Measurements from ENCODE around the gene CCDC88B.

The CCDC88B gene

DNA sequence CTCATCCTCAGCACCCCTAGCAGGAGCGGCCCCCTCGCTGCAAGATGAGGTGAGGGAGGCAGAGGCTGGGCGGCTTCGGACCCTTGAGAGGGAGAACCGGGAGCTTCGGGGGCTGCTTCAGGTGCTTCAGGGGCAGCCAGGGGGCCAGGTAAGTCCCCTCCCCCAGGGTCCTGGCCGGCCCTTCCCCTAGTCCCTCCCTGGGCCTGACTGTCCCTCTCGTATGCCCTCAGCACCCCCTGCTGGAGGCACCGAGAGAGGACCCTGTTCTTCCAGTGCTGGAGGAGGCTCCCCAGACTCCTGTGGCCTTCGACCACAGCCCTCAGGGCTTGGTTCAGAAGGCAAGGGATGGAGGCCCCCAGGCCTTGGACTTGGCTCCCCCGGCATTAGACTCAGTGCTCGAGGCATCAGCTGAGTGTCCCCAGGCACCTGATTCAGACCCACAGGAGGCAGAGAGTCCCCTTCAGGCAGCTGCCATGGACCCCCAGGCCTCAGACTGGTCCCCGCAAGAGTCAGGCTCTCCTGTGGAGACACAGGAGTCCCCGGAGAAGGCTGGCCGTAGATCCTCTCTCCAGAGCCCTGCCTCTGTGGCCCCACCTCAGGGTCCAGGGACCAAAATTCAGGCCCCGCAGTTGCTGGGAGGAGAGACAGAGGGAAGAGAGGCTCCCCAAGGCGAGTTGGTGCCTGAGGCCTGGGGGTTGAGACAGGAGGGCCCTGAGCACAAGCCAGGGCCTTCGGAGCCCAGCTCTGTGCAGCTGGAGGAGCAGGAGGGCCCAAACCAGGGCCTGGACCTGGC lies 4.0 kb downstream of the CCDC88B start:
- DNase-seq (ENCODE audit: low read depth) = no peak

- DNase-seq (ENCODE audit: low read depth) = no peak
These were observed 4.8 kb downstream of the CCDC88B start for GRCh38 chr11:64344787-64345186.

DNA sequence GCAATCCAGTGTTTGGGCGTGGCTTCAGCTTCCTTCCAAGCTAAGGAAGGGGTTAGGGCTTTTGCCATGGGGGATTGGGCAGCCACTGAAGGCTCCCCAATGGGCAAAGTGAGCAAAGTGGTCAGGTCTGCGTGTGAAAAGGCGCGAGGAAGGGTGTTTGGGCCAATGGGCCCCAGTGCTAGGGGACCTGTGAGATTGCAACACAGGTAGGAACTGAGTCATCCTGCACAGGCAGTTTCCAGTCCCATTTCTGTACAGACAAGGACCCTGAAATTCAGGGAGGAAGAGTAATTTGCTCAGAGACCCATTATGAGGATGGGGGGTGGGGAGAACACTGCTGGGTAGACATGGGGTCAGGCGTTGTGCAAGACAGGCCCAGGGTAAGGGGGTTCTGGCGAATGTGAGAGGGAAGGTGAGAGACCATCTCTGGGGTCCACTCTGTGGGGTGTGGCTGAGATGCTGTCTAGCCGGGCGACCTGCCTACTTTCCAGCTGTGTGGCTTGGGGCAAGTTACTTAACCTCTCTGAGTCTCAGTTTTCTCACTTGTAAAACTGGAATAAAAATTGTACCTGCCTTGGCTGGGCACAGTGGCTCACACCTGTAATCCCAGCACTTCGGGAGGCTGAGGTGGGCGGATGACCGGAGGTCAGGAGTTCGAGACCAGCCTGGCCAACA lies 7.3 kb downstream of the CCDC88B start:
- DNase-seq (ENCODE audit: low read depth) = peak; percentile 32

GRCh38 chr11:64348383-64349024 lies 8.5 kb downstream of the CCDC88B start:
- DNase-seq (ENCODE audit: low read depth) = no peak

DNA sequence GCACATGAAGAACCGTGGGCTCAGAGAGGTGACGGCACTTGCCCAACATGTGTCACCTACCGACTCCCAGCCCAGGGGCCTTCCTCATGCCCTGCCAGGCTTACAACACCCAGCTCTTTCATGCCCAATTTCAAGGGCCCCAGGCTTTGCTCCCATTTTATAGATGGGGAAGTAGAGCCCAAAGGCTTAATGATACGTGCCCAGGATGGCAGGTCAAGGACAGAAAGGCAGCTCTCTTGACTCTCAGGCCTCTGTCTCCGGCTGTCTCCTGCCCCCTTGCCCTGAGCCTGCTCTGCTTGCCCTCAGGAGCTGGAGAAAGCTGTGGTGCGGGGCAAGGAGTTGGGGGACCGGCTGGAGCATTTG lies 9.0 kb downstream of the CCDC88B start:
- DNase-seq (ENCODE audit: low read depth) = no peak

DNA sequence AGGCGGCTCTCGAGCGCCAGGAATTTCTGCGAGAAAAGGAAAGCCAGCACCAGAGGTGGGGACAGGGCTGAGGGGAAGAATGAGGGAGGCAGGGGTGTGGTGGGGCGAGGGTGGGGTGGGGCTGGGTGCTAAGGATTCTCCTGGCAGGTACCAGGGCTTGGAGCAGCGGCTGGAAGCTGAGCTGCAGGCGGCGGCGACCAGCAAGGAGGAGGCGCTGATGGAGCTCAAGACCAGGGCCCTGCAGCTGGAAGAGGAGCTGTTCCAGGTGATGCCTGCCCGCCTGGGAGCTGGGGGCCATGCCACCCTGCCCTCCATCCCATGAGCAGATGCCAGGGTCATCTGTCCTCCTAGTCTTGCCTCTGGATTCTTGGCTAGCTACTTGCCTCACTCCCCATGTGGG lies 9.4 kb downstream of the CCDC88B start:
- DNase-seq (ENCODE audit: low read depth) = no peak

DNA sequence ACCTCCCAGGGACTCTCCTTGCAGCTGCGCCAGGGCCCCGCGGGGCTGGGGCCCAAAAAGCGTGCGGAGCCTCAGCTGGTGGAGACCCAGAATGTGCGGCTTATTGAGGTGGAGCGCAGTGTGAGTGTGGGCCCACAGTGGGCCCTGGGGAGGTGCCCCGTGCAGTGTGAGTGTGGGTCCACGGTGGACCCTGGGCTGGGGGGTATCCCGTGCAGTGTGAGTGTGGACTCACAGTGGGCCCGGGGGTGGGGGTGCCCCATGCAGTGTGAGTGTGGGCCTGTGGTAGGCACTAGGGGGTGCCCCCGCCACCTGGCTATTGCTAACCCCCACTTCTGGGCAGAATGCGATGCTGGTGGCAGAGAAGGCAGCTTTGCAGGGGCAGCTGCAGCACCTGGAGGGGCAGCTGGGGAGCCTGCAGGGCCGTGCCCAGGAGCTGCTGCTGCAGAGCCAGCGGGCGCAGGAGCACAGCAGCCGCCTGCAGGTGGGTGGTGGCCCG lies 11.2 kb downstream of the CCDC88B start:
- DNase-seq (ENCODE audit: low read depth) = no peak

- DNase-seq (ENCODE audit: low read depth) = no peak
These were observed 12.3 kb downstream of the CCDC88B start for GRCh38 chr11:64352099-64352994.

DNA sequence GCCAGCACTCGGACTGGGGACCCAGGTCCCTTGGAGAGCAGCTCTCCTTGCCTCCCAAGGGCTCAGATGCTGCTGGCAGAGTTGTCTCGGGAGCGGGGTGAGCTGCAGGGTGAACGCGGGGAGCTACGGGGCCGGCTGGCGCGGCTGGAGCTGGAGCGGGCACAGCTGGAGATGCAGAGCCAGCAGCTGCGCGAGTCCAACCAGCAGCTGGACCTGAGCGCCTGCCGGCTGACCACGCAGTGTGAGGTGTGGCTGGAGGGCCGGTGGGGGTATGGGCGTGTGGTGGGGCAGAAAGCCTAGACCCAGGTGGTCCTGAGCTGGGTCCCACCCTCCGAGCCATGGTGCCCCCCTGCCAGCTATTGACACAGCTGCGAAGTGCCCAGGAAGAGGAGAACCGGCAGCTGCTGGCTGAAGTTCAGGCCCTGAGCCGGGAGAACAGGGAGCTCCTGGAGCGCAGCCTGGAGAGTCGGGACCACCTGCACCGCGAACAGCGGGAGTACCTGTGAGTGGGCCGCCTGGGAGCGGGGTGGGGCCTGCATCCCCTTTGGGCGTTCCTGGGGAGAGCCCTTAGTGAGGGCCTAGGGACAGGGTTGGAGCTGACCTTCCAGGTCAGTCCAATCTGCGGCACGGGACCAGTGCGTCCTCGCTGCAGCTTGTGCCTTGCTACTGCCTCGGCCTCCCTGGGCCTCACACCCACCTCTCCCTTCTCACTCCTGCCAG lies 13.2 kb downstream of the CCDC88B start:
- no peak for DNase-seq (ENCODE audit: low read depth)

DNA sequence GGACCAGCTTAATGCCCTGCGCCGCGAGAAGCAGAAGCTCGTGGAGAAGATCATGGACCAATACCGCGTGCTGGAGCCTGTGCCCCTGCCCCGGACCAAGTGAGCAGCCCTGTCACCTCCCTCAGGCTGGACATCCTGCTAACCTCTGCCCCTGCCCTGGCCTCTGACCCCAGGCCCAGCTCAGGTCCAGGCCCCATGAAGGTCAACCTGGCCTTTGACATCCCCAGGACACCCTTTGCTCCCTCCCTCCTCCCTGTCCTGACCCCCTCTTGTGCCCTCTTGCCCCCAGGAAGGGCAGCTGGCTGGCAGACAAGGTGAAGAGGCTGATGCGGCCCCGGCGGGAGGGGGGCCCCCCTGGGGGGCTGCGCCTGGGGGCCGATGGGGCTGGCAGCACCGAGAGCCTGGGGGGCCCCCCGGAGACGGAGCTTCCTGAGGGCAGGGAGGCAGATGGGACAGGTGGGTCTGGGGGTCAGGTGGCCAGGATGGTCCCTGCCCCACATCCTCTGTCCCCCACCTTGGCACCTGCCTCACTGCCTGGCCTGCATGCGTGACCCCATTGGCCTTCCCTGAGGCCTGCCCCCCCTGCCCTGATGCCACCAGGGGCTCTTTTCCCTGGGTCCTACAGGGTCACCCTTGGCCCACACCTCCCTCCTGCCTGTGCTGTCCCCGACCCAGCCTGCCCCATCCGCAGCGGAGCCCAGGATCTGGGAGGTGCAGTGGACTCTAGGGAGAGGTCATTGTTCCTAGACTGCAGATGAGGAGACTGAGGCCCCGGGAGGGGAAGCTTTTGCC lies 13.9 kb downstream of the CCDC88B start:
- DNase-seq (ENCODE audit: low read depth) = no peak

GRCh38 chr11:64355078-64355940 lies 15.3 kb downstream of the CCDC88B start:
- DNase-seq (ENCODE audit: low read depth) = peak; percentile 67

DNA sequence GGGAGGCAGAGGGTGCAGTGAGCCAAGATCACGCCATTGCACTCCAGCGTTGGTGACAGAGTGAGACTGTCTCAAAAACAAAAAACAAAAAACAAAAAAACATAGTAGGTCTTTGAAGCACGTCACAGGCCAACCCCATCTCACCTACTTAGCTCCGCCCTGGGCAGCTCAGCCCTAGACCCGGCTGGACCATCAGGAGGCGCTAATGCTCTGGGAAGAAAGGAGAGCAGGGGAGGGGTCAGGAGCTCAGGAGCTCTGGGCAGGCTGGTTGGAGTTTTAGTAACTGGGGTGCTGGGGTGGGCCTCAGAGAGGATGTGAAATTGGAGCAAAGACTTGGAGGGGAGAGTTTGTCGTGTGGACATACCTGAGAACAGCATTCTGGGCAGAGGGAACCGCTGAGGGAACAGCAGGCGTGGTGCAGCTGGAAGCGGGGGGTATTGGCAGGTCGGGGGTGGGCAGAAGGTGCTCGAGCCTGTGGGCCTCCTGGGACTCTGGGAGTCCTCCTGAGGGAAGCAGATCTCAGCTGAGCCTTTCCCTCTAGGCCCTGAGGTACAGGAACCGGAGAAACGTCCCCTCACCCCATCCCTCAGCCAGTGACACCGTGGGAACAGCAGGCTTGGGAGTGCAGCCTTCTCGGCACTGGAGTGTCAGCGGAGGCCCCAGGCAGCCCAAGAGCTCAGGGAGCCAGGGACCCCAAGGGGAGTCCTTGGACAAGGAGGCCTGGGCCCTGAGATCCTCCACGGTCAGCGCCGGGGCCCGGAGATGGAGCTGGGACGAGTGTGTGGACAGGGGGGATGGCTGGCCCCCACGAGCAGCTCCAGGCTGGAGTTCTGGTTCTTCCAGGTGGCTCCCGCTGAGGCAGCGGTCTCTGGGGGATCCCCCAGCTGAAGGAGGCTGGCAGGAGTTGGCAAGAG lies 16.8 kb downstream of the CCDC88B start:
- peak; percentile 53 for DNase-seq (ENCODE audit: low read depth)

- no peak for DNase-seq (ENCODE audit: low read depth)
These were observed 17.4 kb downstream of the CCDC88B start for GRCh38 chr11:64357446-64357845.

DNA sequence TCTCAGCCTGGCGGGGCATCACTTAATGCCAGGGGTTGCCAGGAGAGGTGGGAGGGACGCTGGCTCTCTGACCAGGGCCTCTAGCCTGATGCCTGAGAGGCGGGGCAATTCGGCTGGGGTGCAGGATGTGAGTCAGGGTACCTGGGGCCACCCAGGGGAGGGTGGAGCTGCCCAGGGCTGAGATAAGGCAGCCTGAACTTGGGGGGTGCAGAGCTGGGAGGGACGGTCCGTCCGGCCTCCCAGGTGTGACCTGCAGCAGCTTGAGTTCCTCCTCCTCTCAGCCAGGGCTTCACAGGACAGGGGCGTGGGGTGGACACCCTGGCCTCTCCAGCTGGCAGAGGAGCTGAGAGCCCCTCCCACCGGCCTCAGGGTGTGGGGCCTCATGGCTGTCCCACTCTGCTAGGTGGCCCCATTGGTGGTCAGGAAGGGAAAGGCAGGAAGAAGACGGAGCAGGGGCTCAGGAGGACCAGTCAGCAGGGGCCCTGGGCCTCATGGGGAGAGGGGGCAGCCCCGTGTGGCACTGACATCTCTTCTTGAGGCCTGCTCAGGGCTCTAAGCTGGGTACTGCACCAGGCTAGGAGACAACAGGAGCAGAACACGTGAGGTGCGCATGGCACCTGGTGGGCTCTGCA lies 18.0 kb downstream of the CCDC88B start:
- no peak for DNase-seq (ENCODE audit: low read depth)

DNA sequence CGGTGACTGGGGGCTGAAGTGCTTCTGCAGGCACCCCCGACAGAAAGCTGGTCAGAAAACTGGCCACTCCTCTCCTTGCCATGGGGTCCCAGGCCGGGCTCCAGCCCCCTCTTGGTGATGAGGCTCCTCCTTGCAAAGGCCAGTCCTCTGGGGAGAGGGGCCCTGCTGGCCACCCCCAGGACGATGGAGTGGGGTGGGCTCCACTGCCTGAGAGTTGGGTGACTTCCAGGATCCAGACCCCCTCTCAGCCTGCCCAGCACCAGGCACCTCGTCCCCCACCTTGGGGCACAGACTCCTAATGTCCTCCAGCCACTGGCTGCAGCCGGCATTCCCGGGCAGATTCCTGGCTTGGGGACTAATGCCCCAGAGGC lies 18.5 kb downstream of the CCDC88B start:
- no peak for DNase-seq (ENCODE audit: low read depth)

GRCh38 chr11:64358907-64359711 lies 19.1 kb downstream of the CCDC88B start, which contains the start of gene RPS6KA4:
RPS6KA4 (plus strand) TSS chr11:64359162; CDS start chr11:64359236, 74 bp downstream.
- peak; percentile 48 for DNase-seq (ENCODE audit: low read depth)
